GM18498 (cell line): Measurements from ENCODE around the gene CABP4.

Experiments
- ATAC-seq: cut with Tn5 transposase; IDR thresholded peaks from one replicate; pipeline ENCODE4 v1.9.1; 2021; ENCODE audit warnings: mild to moderate bottlenecking, moderate library complexity; ENCODE audit not compliant: unreplicated experiment

Gene CABP4

GRCh38 chr11:67435031-67435726 lies 20.0 kb upstream of the CABP4 start:
- ATAC-seq = no peak

GRCh38 chr11:67435727-67436458 lies 19.3 kb upstream of the CABP4 start:
- peak; percentile 15 for ATAC-seq

GRCh38 chr11:67436459-67437081 lies 18.6 kb upstream of the CABP4 start:
- peak; percentile 33 for ATAC-seq

DNA sequence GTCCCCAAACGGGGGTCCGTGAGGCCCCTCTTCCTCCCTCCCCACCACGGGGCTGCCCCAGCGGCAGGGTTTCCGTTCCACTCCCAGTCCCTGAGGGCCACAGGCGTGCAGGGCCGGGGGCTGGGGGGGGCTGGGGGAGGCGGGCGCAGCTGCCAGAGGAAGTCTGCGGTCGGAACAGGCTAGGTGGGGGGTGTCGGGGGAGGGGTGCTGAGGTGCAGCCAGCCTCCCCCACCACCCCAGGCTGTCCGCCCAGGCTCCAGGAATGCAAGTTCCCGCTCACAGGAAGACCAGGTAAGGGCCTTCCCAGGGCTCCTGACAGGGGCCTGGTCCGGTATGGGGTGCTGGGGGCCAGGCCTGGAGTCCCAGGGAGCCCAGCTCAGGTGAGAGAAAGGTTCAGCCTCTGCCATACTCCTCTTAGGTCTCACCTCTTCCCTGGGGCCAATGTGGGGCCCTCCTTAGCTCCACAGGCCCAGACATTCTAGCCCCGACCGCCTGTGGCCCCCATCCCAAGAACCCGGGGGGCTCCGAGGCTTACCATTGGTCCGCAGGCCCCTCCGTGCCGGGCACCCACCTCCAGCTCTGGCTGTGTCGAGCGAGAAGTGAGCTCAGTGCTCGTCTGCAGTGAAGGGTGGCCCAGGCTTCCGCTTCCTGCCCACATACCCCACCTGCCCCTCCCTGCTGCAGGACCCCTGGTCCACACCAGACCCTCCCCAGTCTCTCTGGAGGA lies 17.9 kb upstream of the CABP4 start, which contains the start of gene PTPRCAP:
Gene PTPRCAP (minus strand): TSS at position 601 of the 727 bp plus-strand sequence. CDS start 63 bp downstream, at position 538.
- peak; percentile 33 for ATAC-seq

- ATAC-seq = no peak
Measured at GRCh38 chr11:67437809-67438157, 17.4 kb upstream of the CABP4 start.

DNA sequence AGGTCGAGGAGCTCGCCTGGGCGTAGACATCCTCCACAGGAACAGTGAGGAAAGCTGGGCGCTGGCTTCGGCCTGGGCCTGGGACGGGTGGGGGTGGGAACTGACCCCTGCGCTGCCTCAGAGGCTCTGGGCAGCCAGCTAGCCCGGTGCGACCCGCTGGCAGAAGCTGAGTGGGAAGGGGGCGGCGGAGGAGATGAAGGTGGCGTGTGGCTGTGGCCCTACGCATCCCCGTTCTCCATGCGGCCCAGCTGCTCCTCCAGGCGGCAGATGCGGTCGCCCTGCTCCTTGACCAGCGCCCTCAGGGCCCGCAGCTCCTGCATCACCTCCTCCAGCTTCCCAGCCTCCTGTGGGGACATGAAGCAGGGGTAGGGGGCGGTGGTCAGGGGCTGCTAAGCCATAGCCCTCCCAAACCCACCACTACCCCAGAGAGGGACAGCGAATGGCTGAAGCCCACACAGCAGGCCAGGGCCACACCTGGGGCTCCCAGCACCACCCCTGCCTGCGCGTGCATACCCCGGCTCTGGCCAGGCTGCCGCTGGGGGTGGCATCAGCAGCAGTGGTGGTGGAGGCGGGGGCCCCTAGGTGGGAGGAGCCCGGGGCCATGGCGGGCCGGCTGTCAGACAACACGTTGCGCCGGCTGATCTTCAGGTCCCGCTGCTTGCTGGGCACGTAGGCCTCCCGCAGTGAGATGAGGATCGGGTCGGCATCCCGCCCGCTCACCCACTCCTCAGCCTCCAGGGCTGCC lies 16.8 kb upstream of the CABP4 start:
- no peak for ATAC-seq

DNA sequence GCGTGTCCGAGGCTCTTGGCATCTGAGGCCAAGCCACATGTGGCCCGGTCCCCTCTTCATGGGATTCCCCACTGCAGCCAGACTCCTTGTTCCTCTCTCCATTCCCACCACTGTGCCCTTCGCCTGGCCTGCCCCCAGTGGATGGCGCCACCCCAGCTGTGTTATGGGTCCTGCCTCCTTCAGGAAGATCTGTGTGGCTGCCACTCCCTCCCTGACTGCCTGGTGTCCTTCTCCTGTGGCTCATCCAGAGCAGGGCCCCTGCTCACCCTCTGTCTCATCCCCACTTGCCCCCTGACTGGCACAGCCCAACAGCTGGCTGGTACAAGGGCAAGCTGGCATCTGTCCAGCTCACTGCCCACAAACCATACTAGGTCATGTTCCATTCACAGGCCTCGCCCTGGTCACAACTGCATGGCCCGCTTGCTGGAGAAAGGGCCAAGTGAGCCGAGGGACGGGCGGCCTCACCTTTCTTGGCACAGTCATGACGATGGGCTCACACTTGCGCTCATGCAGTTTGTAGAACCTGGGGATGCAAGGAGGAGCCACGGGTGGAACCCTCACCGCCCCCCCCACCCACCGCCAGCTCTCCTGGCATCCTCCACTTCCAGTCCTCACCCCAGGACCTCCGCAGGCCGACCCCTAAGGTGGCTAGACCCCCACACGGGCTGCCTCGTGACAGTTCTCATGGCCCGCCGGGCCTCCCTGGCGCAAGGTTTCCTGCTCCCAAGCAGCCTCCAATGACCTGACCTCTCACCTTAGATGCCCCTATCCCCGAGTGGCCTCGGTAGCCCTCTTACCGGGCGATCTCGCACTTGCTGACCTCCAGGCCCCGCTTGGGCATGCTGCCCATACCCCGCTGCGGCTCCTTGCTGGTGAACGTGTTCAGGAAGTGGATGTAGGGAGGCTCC lies 15.6 kb upstream of the CABP4 start:
- ATAC-seq = no peak

- ATAC-seq = no peak
Measured at GRCh38 chr11:67440229-67441097, 14.7 kb upstream of the CABP4 start.

DNA sequence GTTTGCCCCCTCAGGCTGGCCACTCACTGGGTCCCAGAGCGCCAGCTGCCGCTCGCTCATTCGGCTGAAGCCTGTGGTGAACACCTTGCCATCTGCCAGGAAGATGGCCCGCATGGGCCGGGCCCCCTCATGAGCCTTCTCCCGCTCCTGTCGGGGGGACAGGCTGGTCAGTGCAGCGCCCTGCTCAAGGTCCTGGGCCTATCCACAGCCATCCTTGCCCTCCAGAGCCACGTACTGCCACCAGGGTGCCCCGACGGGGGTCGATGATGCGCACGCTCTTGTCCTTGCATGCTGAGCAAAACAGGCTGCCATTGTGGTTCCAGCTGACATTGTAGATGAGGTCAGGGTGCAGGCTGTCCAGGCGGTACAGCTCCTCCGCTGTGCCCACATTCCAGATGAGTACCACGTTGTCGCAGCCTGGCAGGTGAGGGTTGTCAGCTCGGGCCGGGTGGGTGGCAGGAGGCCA lies 14.0 kb upstream of the CABP4 start:
- ATAC-seq = no peak

DNA sequence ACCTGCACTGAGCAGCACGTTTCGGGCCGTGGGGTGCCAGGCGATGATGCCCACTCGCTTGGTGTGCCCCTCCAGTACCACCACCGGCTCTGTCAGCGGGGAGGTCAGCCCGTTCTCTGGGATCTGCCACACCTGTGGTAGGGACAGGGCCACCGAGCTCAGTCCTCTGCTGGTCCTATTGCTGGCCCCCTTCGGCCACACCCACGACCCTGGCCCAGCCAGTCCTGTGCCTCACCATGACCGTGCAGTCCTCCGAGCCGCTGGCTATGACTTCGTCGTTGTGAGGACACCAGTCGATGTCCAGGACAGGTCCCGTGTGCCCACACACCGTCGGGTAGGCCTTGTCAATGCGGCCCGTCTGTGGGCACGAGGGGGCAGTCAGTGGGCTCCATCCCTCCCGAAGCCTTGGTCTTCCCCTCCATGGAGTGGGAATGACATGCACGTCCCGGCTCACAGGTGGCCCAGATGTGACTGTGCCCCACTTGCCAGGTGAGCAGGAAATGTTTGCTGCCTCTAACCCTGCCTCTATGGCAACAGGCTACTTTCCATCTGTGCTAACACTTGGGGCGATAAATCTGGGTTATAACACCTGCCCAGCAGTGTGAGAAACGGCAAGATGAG lies 13.3 kb upstream of the CABP4 start:
- ATAC-seq = no peak

- peak; percentile 6 for ATAC-seq
Measured at GRCh38 chr11:67442504-67443404, 12.4 kb upstream of the CABP4 start.

DNA sequence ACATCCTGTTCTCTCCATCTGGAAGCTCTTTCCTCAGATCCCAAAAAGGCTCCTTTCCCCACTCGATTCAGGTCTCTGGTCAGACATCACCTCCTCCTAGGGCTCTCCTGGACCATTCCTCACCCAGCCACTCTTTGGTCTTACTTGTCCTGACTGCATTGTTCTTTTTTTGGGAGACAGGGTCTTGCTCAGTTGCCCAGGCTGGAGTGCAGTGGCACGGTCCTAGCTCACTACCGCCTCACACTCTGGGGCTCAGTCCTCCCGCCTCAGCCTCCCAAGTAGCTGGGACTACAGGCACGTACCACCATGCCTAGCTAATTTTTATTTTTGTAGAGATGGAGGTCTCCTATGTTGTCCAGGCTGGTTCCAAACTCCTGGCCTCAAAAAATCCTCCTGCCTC lies 9.6 kb upstream of the CABP4 start:
- no peak for ATAC-seq

- no peak for ATAC-seq
Measured at GRCh38 chr11:67448220-67448609, 6.9 kb upstream of the CABP4 start.

- no peak for ATAC-seq
Measured at GRCh38 chr11:67449116-67449844, 5.9 kb upstream of the CABP4 start.

DNA sequence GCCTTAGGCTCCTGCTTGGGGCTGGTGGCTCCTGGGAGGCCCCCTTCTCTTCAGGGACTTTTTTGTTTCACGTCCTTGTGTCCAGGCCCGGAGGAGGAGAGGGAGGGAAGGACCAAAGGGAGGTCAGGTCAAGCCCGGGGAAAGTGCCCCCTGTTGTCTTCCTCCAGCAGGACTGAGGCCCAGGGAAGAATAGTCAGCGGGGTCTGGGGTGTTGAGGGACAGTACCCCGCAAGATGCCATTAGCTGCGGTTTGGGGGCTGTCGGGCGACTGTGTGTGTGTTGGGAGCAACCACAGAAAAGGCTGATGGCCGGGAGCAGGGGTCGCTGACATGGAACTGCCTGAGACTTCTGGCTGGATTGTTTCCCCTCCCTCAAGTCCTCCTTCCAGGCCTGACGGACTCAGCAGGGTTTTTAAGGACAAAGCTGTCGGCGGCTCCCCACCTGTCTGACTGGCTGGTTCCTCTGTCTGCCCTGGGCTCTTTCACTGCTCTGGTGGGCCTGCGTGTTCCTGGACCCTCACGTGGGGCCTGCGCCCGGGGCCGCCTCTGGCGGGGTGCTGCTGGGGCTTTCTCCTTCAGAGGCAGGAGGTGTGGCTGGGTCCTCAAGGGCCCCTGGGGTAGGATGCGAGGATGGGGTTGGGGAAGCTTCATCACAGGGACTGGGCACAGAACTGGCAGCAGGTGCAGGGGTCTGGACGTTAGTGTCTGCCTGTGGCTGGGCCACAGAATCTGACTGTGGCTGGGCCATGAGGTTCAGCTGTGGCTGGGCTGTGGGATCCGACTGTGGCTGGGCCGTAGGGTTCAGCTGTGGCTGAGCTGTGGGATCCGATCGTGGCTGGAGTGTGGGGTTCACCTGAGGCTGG lies 4.1 kb upstream of the CABP4 start:
- ATAC-seq = no peak

- ATAC-seq = no peak
Measured at GRCh38 chr11:67451658-67451976, 3.5 kb upstream of the CABP4 start.
